ENCODE data around the gene KIF5B. TPM values are rescaled to one million over a fixed set of nuclear protein-coding genes. Genes with fewer than 3 reads are reported as not detected.
"Not testable (repeated sequence)": the region's sequence is repeated elsewhere in the genome, so short reads cannot be mapped to it uniquely, and the experiment has no call there.

Gene KIF5B
- total RNA-seq, 2 donors from 2014 or later = 148 to 164 TPM

- Histone ChIP-seq H3K9me3 (no peaks in the 10 kb centered on the region), H3K4me1 (ENCODE audit: control insufficient read depth in 1 of 2, low read depth in 2 of 2) (no peaks in the 10 kb centered on the region), H3K4me3 (no peak overlapping the region), H3K27ac (no peak overlapping the region), H3K27me3 (replicated peaks; ENCODE audit: insufficient read depth) (no peaks in the 10 kb centered on the region), H3K36me3 (no peaks in the 10 kb centered on the region)
- no peak for DNase-seq (ENCODE audit: low spot score)
- TF ChIP-seq CTCF (IDR thresholded peaks at IDR 0.05) = no peak
- ATAC-seq (ENCODE audit: insufficient number of reproducible peaks, low FRiP score, low read depth) = no peak
These were observed 14.4 kb upstream of the KIF5B start for GRCh38 chr10:32070645-32071044.

- no peak for DNase-seq (ENCODE audit: low spot score)
- Histone ChIP-seq H3K27ac (no peak overlapping the region), H3K36me3 (no peaks in the 10 kb centered on the region), H3K4me3 (no peak overlapping the region), H3K4me1 (ENCODE audit: control insufficient read depth in 1 of 2, low read depth in 2 of 2) (no peaks in the 10 kb centered on the region), H3K27me3 (replicated peaks; ENCODE audit: insufficient read depth) (no peaks in the 10 kb centered on the region), H3K9me3 (no peaks in the 10 kb centered on the region)
- no peak for TF ChIP-seq CTCF (IDR thresholded peaks at IDR 0.05)
- ATAC-seq (ENCODE audit: insufficient number of reproducible peaks, low FRiP score, low read depth) = no peak
These were observed 12.3 kb upstream of the KIF5B start for GRCh38 chr10:32068569-32068968.

GRCh38 chr10:32067931-32068330 lies 11.7 kb upstream of the KIF5B start:
- not testable (repeated sequence) for H3K4me3 ChIP-seq; ATAC-seq (ENCODE audit: insufficient number of reproducible peaks, low FRiP score, low read depth); H3K27ac ChIP-seq; H3K27me3 ChIP-seq (replicated peaks; ENCODE audit: insufficient read depth); H3K9me3 ChIP-seq; DNase-seq (ENCODE audit: low spot score); H3K4me1 ChIP-seq (ENCODE audit: control insufficient read depth in 1 of 2, low read depth in 2 of 2); H3K36me3 ChIP-seq

GRCh38 chr10:32065856-32066255 lies 9.6 kb upstream of the KIF5B start:
- Histone ChIP-seq H3K27me3 (replicated peaks; ENCODE audit: insufficient read depth) (no peaks in the 10 kb centered on the region), H3K4me1 (ENCODE audit: control insufficient read depth in 1 of 2, low read depth in 2 of 2) (no peaks in the 10 kb centered on the region), H3K36me3 (no peaks in the 10 kb centered on the region), H3K4me3 (no peak overlapping the region), H3K27ac (no peak overlapping the region), H3K9me3 (no peaks in the 10 kb centered on the region)
- ATAC-seq (ENCODE audit: insufficient number of reproducible peaks, low FRiP score, low read depth) (no peak), DNase-seq (ENCODE audit: low spot score) (no peak)
- TF ChIP-seq CTCF (IDR thresholded peaks at IDR 0.05) = no peak

GRCh38 chr10:32061440-32061839 lies 5.2 kb upstream of the KIF5B start:
- H3K36me3 ChIP-seq = no peaks in the 10 kb centered on the region
- H3K9me3 ChIP-seq = no peaks in the 10 kb centered on the region
- no peak for TF ChIP-seq CTCF (IDR thresholded peaks at IDR 0.05)
- H3K4me1 ChIP-seq (ENCODE audit: control insufficient read depth in 1 of 2, low read depth in 2 of 2) = peaks cover 0 to 5% of the 10 kb centered on the region in 2 donors
- no peak overlapping the region for H3K27ac ChIP-seq
- no peaks in the 10 kb centered on the region for H3K27me3 ChIP-seq (replicated peaks; ENCODE audit: insufficient read depth)
- ATAC-seq (ENCODE audit: insufficient number of reproducible peaks, low FRiP score, low read depth) (no peak), DNase-seq (ENCODE audit: low spot score) (no peak)
- H3K4me3 ChIP-seq = no peak overlapping the region

- no peak for ATAC-seq (ENCODE audit: insufficient number of reproducible peaks, low FRiP score, low read depth)
- H3K36me3 ChIP-seq = no peaks in the 10 kb centered on the region
- H3K4me3 ChIP-seq = no peak overlapping the region
- DNase-seq (ENCODE audit: low spot score) = no peak
- no peak for TF ChIP-seq CTCF (IDR thresholded peaks at IDR 0.05)
- H3K9me3 ChIP-seq = no peaks in the 10 kb centered on the region
- H3K27me3 ChIP-seq (replicated peaks; ENCODE audit: insufficient read depth) = no peaks in the 10 kb centered on the region
- peaks cover 0 to 5% of the 10 kb centered on the region in 2 donors for H3K4me1 ChIP-seq (ENCODE audit: control insufficient read depth in 1 of 2, low read depth in 2 of 2)
- H3K27ac ChIP-seq = no peak overlapping the region
These were observed 4.1 kb upstream of the KIF5B start for GRCh38 chr10:32060347-32060746.

Measured in thoracic aorta (tissue), 2 donors.